Keratinocyte (primary cell): Measurements from ENCODE around the gene FASN. TPM values are rescaled to one million over a fixed set of nuclear protein-coding genes. Genes with fewer than 3 reads are reported as not detected.

Experiments used
- DNase-seq: peaks from one replicate; pipeline ENCODE4 v3.0.0-alpha.2; 2011; ENCODE audit warnings: low read depth, missing footprints, low spot score
- FAIRE-seq: peaks from 2 replicates; lab custom pipeline; 2011; peaks lifted over from hg19 to GRCh38; lab: Jason Lieb, UNC
- H2AFZ ChIP-seq: 2 replicates; pipeline ENCODE4 v1.6.0; 2012; ENCODE audit warnings: low read length, control low read depth, inconsistent platforms; ENCODE audit not compliant: control insufficient read depth
- H3K27ac ChIP-seq: 2 replicates; pipeline ENCODE4 v1.5.1; 2011; ENCODE audit warnings: low read length; ENCODE audit not compliant: control insufficient read depth, insufficient read depth
- H3K27me3 ChIP-seq: 3 replicates; pipeline ENCODE4 v1.6.0; 2011; ENCODE audit warnings: low read length; ENCODE audit not compliant: control insufficient read depth, insufficient read depth; ENCODE audit errors: extremely low read depth
- H3K36me3 ChIP-seq, 2 experiments: 2 replicates in 1 of 2; 3 replicates in 1 of 2; pipeline ENCODE4 v1.5.1; 2011; ENCODE audit warnings: low read length in 2 of 2, mild to moderate bottlenecking in 1 of 2; ENCODE audit not compliant: control insufficient read depth in 2 of 2, insufficient read depth in 2 of 2; ENCODE audit errors: extremely low read depth in 1 of 2
- H3K4me1 ChIP-seq: 3 replicates; pipeline ENCODE4 v1.5.1; 2011; ENCODE audit warnings: low read length; ENCODE audit not compliant: control insufficient read depth, insufficient read depth; ENCODE audit errors: extremely low read depth
- H3K4me2 ChIP-seq: 3 replicates; pipeline ENCODE4 v1.6.0; 2011; ENCODE audit warnings: low read depth, low read length; ENCODE audit not compliant: control insufficient read depth, insufficient read depth; ENCODE audit errors: extremely low read depth
- H3K4me3 ChIP-seq, 3 experiments: fragments of 200-600 bp in 1 of 3; sonication (generic) in 1 of 3; 2 replicates in 2 of 3; 3 replicates in 1 of 3; pipeline ENCODE4 v1.5.1; 2011 to 2016; ENCODE audit warnings: low read length in 3 of 3, mild to moderate bottlenecking in 3 of 3, control low read depth in 2 of 3, inconsistent platforms in 1 of 3, low read depth in 1 of 3, mixed read lengths in 1 of 3, mixed run types in 1 of 3, moderate library complexity in 1 of 3; ENCODE audit not compliant: control insufficient read depth in 2 of 3, insufficient read depth in 2 of 3; ENCODE audit errors: extremely low read depth in 1 of 3
- H3K79me2 ChIP-seq: 2 replicates; pipeline ENCODE4 v1.6.0; 2012; ENCODE audit warnings: low read length; ENCODE audit not compliant: control insufficient read depth, insufficient read depth
- H3K9ac ChIP-seq: 3 replicates; pipeline ENCODE4 v1.6.0; 2011; ENCODE audit warnings: low read length; ENCODE audit not compliant: control insufficient read depth, insufficient read depth; ENCODE audit errors: extremely low read depth
- H3K9me1 ChIP-seq: 3 replicates; pipeline ENCODE4 v1.6.0; 2011; ENCODE audit warnings: low read length; ENCODE audit not compliant: control insufficient read depth, insufficient read depth; ENCODE audit errors: extremely low read depth
- H3K9me3 ChIP-seq: 2 replicates; pipeline ENCODE4 v1.5.1; 2012; ENCODE audit warnings: low read depth, low read length; ENCODE audit not compliant: control insufficient read depth
- H4K20me1 ChIP-seq: 3 replicates; pipeline ENCODE4 v1.6.0; 2011; ENCODE audit warnings: low read length; ENCODE audit not compliant: control insufficient read depth, insufficient read depth; ENCODE audit errors: extremely low read depth
- EZH2 ChIP-seq: IDR thresholded peaks from one replicate; pipeline ENCODE4 v1.6.1; 2012; ENCODE audit warnings: inconsistent platforms, mild to moderate bottlenecking, low read length, moderate library complexity
- dilution Hi-C: fragments of 300-500 bp; cut with MboI; formaldehyde crosslinking; loops from one replicate; pipeline ENCODE4 v1.7.0; 2020; ENCODE audit warnings: low sequenced_read_pairs; ENCODE audit not compliant: extremely low pct_ligation_motif_present
- polyA plus RNA-seq, 5 experiments: library from polyadenylated mRNA; depleted of rRNA in 3 of 5; stranded (reverse) in 3 of 5; stranded (forward) in 1 of 5; unstranded in 1 of 5; fragments of >200 nt; gene quantifications; 1 replicate in 1 of 5; 2 replicates in 3 of 5; 3 replicates in 1 of 5; pipeline versions ENCODE4 v1.2.1 to v1.2.3, GENCODE V29; 2011 to 2012; ENCODE audit warnings: missing spikeins in 2 of 5, low read depth in 1 of 5, low replicate concordance in 1 of 5
- TF ChIP-seq, protein P1 (sequence below), 3 experiments: IDR thresholded peaks in 1 of 3; conservative IDR thresholded peaks in 1 of 3; optimal IDR thresholded peaks in 1 of 3; 2 replicates in 2 of 3; 3 replicates in 1 of 3; pipeline versions ENCODE3 to v1.5.1; 2011; ENCODE audit warnings: low read length in 3 of 3, mild to moderate bottlenecking in 3 of 3, moderate library complexity in 2 of 3, control low read depth in 1 of 3, inconsistent platforms in 1 of 3; ENCODE audit not compliant: insufficient read depth in 2 of 3; ENCODE audit errors: extremely low read depth in 1 of 3

FASN gene
- polyA plus RNA-seq, 1 donor (not counting 4 experiments of a cell fraction or from before 2014, with no cell fraction given): 44.7 TPM

DNA sequence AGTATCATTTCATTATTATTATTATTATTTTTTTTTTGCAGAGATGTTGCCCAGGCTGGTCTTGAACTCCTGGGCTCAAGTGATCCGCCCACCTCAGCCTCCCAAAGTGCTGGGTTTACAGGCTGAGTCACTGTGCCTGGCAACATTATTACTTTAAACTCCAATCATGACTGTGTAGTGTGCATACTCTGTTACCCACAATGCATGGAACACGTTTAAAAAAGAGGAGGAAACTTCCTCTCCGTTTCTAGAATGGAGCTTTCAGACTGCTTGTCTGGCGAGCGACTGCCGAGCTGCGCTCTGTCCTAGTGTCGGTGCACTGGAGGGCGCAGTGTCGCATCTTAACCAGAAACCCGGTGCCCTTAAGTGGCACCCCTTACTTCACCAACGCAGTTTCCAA is 22.1 kb upstream of the FASN start:
- no peaks in the 10 kb centered on the region for H4K20me1 ChIP-seq
- no peaks in the 10 kb centered on the region for H3K9me1 ChIP-seq
- H3K9me3 ChIP-seq: no peaks in the 10 kb centered on the region
- no peak overlapping the region for H3K9ac ChIP-seq
- dilution Hi-C loops: no loop called here
- no peak overlapping the region for H2AFZ ChIP-seq
- no peaks in the 10 kb centered on the region for H3K27me3 ChIP-seq
- TF ChIP-seq, protein P1, sequence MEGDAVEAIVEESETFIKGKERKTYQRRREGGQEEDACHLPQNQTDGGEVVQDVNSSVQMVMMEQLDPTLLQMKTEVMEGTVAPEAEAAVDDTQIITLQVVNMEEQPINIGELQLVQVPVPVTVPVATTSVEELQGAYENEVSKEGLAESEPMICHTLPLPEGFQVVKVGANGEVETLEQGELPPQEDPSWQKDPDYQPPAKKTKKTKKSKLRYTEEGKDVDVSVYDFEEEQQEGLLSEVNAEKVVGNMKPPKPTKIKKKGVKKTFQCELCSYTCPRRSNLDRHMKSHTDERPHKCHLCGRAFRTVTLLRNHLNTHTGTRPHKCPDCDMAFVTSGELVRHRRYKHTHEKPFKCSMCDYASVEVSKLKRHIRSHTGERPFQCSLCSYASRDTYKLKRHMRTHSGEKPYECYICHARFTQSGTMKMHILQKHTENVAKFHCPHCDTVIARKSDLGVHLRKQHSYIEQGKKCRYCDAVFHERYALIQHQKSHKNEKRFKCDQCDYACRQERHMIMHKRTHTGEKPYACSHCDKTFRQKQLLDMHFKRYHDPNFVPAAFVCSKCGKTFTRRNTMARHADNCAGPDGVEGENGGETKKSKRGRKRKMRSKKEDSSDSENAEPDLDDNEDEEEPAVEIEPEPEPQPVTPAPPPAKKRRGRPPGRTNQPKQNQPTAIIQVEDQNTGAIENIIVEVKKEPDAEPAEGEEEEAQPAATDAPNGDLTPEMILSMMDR (optimal IDR thresholded peaks at IDR 0.05 in 1 of 3, IDR thresholded peaks at IDR 0.05 in 1 of 3, conservative IDR thresholded peaks at IDR 0.05 in 1 of 3; ENCODE audit: extremely low read depth in 1 of 3, insufficient read depth in 2 of 3, low read length in 3 of 3): no peak
- TF ChIP-seq EZH2: no peak
- no peak for FAIRE-seq
- no peak for DNase-seq
- no peaks in the 10 kb centered on the region for H3K79me2 ChIP-seq
- H3K4me3 ChIP-seq: no peak overlapping the region
- H3K36me3 ChIP-seq: peaks cover 4 to 9% of the 10 kb centered on the region in 2 experiments
- no peaks in the 10 kb centered on the region for H3K4me1 ChIP-seq
- no peak overlapping the region for H3K27ac ChIP-seq
- no peak overlapping the region for H3K4me2 ChIP-seq

DNA sequence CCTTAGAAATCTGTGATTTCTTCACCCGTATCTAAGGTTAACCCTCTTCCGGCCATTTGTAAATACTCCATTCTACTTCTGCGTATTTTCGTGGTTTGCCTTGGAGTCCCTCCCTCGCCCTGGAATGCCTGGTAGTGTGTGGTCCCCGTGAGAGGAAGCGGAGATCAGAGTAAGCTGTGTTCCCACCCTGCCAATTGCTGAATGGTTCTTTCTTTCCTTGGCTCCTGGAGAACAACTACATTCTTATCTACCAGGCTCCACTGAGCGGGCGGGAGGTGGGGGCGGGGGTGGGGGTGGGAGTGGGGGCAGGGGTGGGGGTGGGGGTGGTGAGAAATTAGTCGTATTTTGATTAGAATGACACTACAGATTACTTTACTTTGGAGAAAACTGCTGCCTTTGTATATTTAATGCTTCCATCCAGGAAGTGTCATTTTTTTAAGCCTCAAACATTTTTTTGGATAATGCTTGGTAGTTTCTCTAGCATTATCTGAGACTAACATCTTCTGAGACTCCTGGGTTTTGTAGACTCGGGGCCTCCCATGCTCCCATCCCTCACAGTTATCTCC is 20.9 kb upstream of the FASN start:
- no peaks in the 10 kb centered on the region for H3K4me1 ChIP-seq
- H3K27ac ChIP-seq: no peak overlapping the region
- no peaks in the 10 kb centered on the region for H3K79me2 ChIP-seq
- dilution Hi-C loops: no loop called here
- no peak for TF ChIP-seq EZH2
- TF ChIP-seq, protein P1 (optimal IDR thresholded peaks at IDR 0.05 in 1 of 3, IDR thresholded peaks at IDR 0.05 in 1 of 3, conservative IDR thresholded peaks at IDR 0.05 in 1 of 3; ENCODE audit: extremely low read depth in 1 of 3, insufficient read depth in 2 of 3, low read length in 3 of 3): no peak
- peaks cover 2 to 15% of the 10 kb centered on the region in 2 experiments for H3K36me3 ChIP-seq
- no peak overlapping the region for H3K9ac ChIP-seq
- no peaks in the 10 kb centered on the region for H3K27me3 ChIP-seq
- H3K9me3 ChIP-seq: no peaks in the 10 kb centered on the region
- H4K20me1 ChIP-seq: no peaks in the 10 kb centered on the region
- FAIRE-seq: no peak
- no peak overlapping the region for H3K4me2 ChIP-seq
- no peak for DNase-seq
- H3K9me1 ChIP-seq: no peaks in the 10 kb centered on the region
- H2AFZ ChIP-seq: no peak overlapping the region
- H3K4me3 ChIP-seq: no peak overlapping the region
